BLaER1 treated with 17β-estradiol and CSF1 and Interleukin-3, amounts not matched to agents 10 nM and 100 nM (cell line): Measurements from ENCODE around the gene CDH23.

Experiments
- H3K27ac ChIP-seq, 11 experiments: shearing (Covaris generic); formaldehyde crosslinking; 2 replicates each; pipeline ENCODE4 v1.8.1; 2022
- H3K27me3 ChIP-seq, 11 experiments: shearing (Covaris generic); formaldehyde crosslinking; 2 replicates each; pipeline ENCODE4 v1.8.1; 2022
- H3K36me3 ChIP-seq, 11 experiments: shearing (Covaris generic); formaldehyde crosslinking; 2 replicates each; pipeline ENCODE4 v1.8.1; 2022
- H3K4me1 ChIP-seq, 10 experiments: shearing (Covaris generic); formaldehyde crosslinking; 2 replicates each; pipeline ENCODE4 v1.8.1; 2022
- H3K4me2 ChIP-seq, 11 experiments: shearing (Covaris generic); formaldehyde crosslinking; 2 replicates each; pipeline ENCODE4 v1.8.1; 2022
- H3K4me3 ChIP-seq, 10 experiments: shearing (Covaris generic); formaldehyde crosslinking; 2 replicates each; pipeline ENCODE4 v1.8.1; 2022
- H3K9ac ChIP-seq, 11 experiments: shearing (Covaris generic); formaldehyde crosslinking; 2 replicates each; pipeline ENCODE4 v1.8.1; 2022
- H3K9me3 ChIP-seq, 11 experiments: shearing (Covaris generic); formaldehyde crosslinking; replicated peaks in 1 of 11; 2 replicates each; pipeline ENCODE4 v1.8.1; 2022
- H4K20me1 ChIP-seq, 11 experiments: shearing (Covaris generic); formaldehyde crosslinking; 2 replicates each; pipeline ENCODE4 v1.8.1; 2022
- Cebpa-rat ChIP-seq, 11 experiments: shearing (Covaris generic); IDR thresholded peaks; 2 replicates each; pipeline ENCODE4 v1.8.1; 2022

Gene CDH23

GRCh38 chr10:71725249-71725648 lies 328.5 kb downstream of the CDH23 start:
- Histone ChIP-seq H3K9me3 (no peaks in the 10 kb centered on the region), H3K27ac (peak overlapping the region in 8 of 11 experiments; percentile 29 to 97 (median 94); a peak in 17 of 22 replicates), H3K27me3 (no peaks in the 10 kb centered on the region)

GRCh38 chr10:71725998-71726579 lies 329.4 kb downstream of the CDH23 start:
- H3K4me3 ChIP-seq: no peak overlapping the region
- H3K9me3 ChIP-seq: no peaks in the 10 kb centered on the region
- H3K9ac ChIP-seq: peak overlapping the region in 10 of 11 experiments; percentile 4 to 86 (median 76); a peak in 15 of 22 replicates
- no peak for TF ChIP-seq Cebpa-rat (IDR thresholded peaks at IDR 0.05)
- no peaks in the 10 kb centered on the region for H4K20me1 ChIP-seq
- H3K36me3 ChIP-seq: no peaks in the 10 kb centered on the region
- H3K4me1 ChIP-seq: peaks cover 58 to 94% (median 83%) of the 10 kb centered on the region in 10 experiments
- peak overlapping the region; percentile 80 to 95 (median 86) for H3K4me2 ChIP-seq
- H3K27ac ChIP-seq: peak overlapping the region in 10 of 11 experiments; percentile 76 to 97 (median 91); a peak in 18 of 22 replicates
- H3K27me3 ChIP-seq: no peaks in the 10 kb centered on the region

More at GRCh38 chr10:71725249-71725648, 328.5 kb downstream of the CDH23 start:
- no peak for TF ChIP-seq Cebpa-rat (IDR thresholded peaks at IDR 0.05)
- H4K20me1 ChIP-seq: no peaks in the 10 kb centered on the region
- H3K4me3 ChIP-seq: no peak overlapping the region
- H3K9ac ChIP-seq: peak overlapping the region in 8 of 11 experiments; percentile 6 to 86 (median 38); a peak in 12 of 22 replicates
- H3K36me3 ChIP-seq: no peaks in the 10 kb centered on the region
- H3K4me2 ChIP-seq: peak overlapping the region; percentile 22 to 95 (median 86); a peak in 17 of 22 replicates
- H3K4me1 ChIP-seq: peaks cover 53 to 93% (median 79%) of the 10 kb centered on the region in 10 experiments

- Histone ChIP-seq H3K4me1 (peaks cover 58 to 96% (median 88%) of the 10 kb centered on the region in 10 experiments), H3K9me3 (no peaks in the 10 kb centered on the region), H4K20me1 (no peaks in the 10 kb centered on the region), H3K27ac (peak overlapping the region in 10 of 11 experiments; percentile 76 to 97 (median 91); a peak in 19 of 22 replicates), H3K27me3 (no peaks in the 10 kb centered on the region), H3K36me3 (no peaks in the 10 kb centered on the region), H3K4me2 (peak overlapping the region; percentile 80 to 95 (median 86)), H3K4me3 (no peak overlapping the region; a peak in 1 of 20 replicates), H3K9ac (peak overlapping the region in 10 of 11 experiments; percentile 67 to 86 (median 78); a peak in 18 of 22 replicates)
- no peak for TF ChIP-seq Cebpa-rat (IDR thresholded peaks at IDR 0.05)
Measured at GRCh38 chr10:71726580-71727104, 329.9 kb downstream of the CDH23 start.

- H4K20me1 ChIP-seq: no peaks in the 10 kb centered on the region
- peak overlapping the region in 4 of 10 experiments; percentile 1 to 43 (median 28); a peak in 5 of 20 replicates for H3K4me3 ChIP-seq
- no peaks in the 10 kb centered on the region for H3K27me3 ChIP-seq
- peaks cover 58 to 100% (median 93%) of the 10 kb centered on the region in 10 experiments for H3K4me1 ChIP-seq
- peak overlapping the region; percentile 56 to 86 (median 77) for H3K9ac ChIP-seq
- TF ChIP-seq Cebpa-rat (IDR thresholded peaks at IDR 0.05): no peak
- peak overlapping the region; percentile 80 to 95 (median 86) for H3K4me2 ChIP-seq
- peak overlapping the region; percentile 61 to 97 (median 89) for H3K27ac ChIP-seq
- no peaks in the 10 kb centered on the region for H3K36me3 ChIP-seq
- H3K9me3 ChIP-seq: no peaks in the 10 kb centered on the region
Measured at GRCh38 chr10:71727105-71727737, 330.5 kb downstream of the CDH23 start.

- Histone ChIP-seq H3K9ac (peak overlapping the region; percentile 56 to 86 (median 77)), H3K36me3 (no peaks in the 10 kb centered on the region), H3K9me3 (no peaks in the 10 kb centered on the region), H3K4me3 (peak overlapping the region in 4 of 10 experiments; percentile 1 to 43 (median 28); a peak in 5 of 20 replicates), H3K27ac (peak overlapping the region; percentile 61 to 97 (median 89)), H3K4me2 (peak overlapping the region; percentile 80 to 95 (median 86)), H4K20me1 (no peaks in the 10 kb centered on the region), H3K4me1 (peaks cover 58 to 95% (median 90%) of the 10 kb centered on the region in 10 experiments), H3K27me3 (no peaks in the 10 kb centered on the region)
- peak in 8 of 11 experiments; percentile 32 to 90 (median 80); a peak in 12 of 22 replicates for TF ChIP-seq Cebpa-rat (IDR thresholded peaks at IDR 0.05)
Measured at GRCh38 chr10:71727738-71728737, 331.3 kb downstream of the CDH23 start.

GRCh38 chr10:71729161-71729636 lies 332.5 kb downstream of the CDH23 start:
- H3K4me2 ChIP-seq: peak overlapping the region; percentile 80 to 95 (median 86)
- no peaks in the 10 kb centered on the region for H3K36me3 ChIP-seq
- no peaks in the 10 kb centered on the region for H3K27me3 ChIP-seq
- H3K9me3 ChIP-seq: no peaks in the 10 kb centered on the region
- H3K4me1 ChIP-seq: peaks cover 59 to 88% (median 81%) of the 10 kb centered on the region in 10 experiments
- H3K27ac ChIP-seq: peak overlapping the region in 10 of 11 experiments; percentile 67 to 97 (median 91); a peak in 18 of 22 replicates
- H4K20me1 ChIP-seq: no peaks in the 10 kb centered on the region
- TF ChIP-seq Cebpa-rat (IDR thresholded peaks at IDR 0.05): peak in 7 of 11 experiments; percentile 19 to 67 (median 47); a peak in 8 of 22 replicates
- H3K4me3 ChIP-seq: 0 out of 20 replicates have a peak overlapping the region, but pooled peaks of 2 of the 10 experiments have one; percentile 2 to 13
- peak overlapping the region in 10 of 11 experiments; percentile 56 to 86 (median 78); a peak in 18 of 22 replicates for H3K9ac ChIP-seq

- no peak for TF ChIP-seq Cebpa-rat (IDR thresholded peaks at IDR 0.05)
- Histone ChIP-seq H3K4me3 (no peak overlapping the region), H3K9me3 (no peaks in the 10 kb centered on the region), H4K20me1 (no peaks in the 10 kb centered on the region), H3K27ac (peak overlapping the region in 3 of 11 experiments; percentile 7 to 95 (median 16); a peak in 1 of 22 replicates), H3K36me3 (no peaks in the 10 kb centered on the region), H3K27me3 (no peaks in the 10 kb centered on the region), H3K4me1 (peaks cover 63 to 88% (median 81%) of the 10 kb centered on the region in 10 experiments), H3K9ac (no peak overlapping the region), H3K4me2 (peak overlapping the region in 6 of 11 experiments; percentile 16 to 95 (median 92); a peak in 9 of 22 replicates)
Measured at GRCh38 chr10:71731791-71732190, 335.1 kb downstream of the CDH23 start.

- Histone ChIP-seq H3K9ac (peak overlapping the region in 5 of 11 experiments; percentile 24 to 66 (median 57); a peak in 5 of 22 replicates), H3K27ac (peak overlapping the region in 9 of 11 experiments; percentile 39 to 83 (median 76); a peak in 14 of 22 replicates), H3K4me2 (peak overlapping the region; percentile 83 to 97 (median 94)), H4K20me1 (no peaks in the 10 kb centered on the region), H3K27me3 (no peaks in the 10 kb centered on the region), H3K36me3 (no peaks in the 10 kb centered on the region), H3K9me3 (no peaks in the 10 kb centered on the region), H3K4me1 (peaks cover 40 to 89% (median 70%) of the 10 kb centered on the region in 10 experiments), H3K4me3 (no peak overlapping the region)
- TF ChIP-seq Cebpa-rat (IDR thresholded peaks at IDR 0.05): no peak
Measured at GRCh38 chr10:71734797-71735196, 338.1 kb downstream of the CDH23 start.
